Esophagus muscularis mucosa (tissue), 3 donors: ENCODE data around the gene P2RX1.

Experiments used
- CTCF ChIP-seq, 3 experiments: fragments of 200-600 bp in 2 of 3; fragments of 450-650 bp in 1 of 3; sonication (generic) in 2 of 3; IDR thresholded peaks; one replicate each; pipeline ENCODE4 v1.5.1; 2017 to 2019; ENCODE audit warnings: antibody characterized with exemption in 3 of 3, mild to moderate bottlenecking in 2 of 3, moderate library complexity in 1 of 3
- POLR2A ChIP-seq: fragments of 450-650 bp; IDR thresholded peaks from one replicate; pipeline ENCODE4 v1.6.1; 2017; ENCODE audit warnings: antibody characterized with exemption, moderate library complexity, mild to moderate bottlenecking, low read depth
- POLR2AphosphoS5 ChIP-seq, 2 donors: sonication (generic); formaldehyde crosslinking; IDR thresholded peaks; one replicate each; pipeline ENCODE4 v1.6.1; 2017; ENCODE audit warnings: antibody characterized with exemption in 2 of 2

- TF ChIP-seq POLR2A (no peak), CTCF (IDR thresholded peaks at IDR 0.05) (no peak), POLR2AphosphoS5 (IDR thresholded peaks at IDR 0.05) (no peak)
These were observed 48.2 kb upstream of the P2RX1 start, which contains the start of gene ATP2A3 for GRCh38 chr17:3964203-3965117.
